ENCODE data around the gene PIMREG.
"Not testable (repeated sequence)": the region's sequence is repeated elsewhere in the genome, so short reads cannot be mapped to it uniquely, and the experiment has no call there.

Gene PIMREG

DNA sequence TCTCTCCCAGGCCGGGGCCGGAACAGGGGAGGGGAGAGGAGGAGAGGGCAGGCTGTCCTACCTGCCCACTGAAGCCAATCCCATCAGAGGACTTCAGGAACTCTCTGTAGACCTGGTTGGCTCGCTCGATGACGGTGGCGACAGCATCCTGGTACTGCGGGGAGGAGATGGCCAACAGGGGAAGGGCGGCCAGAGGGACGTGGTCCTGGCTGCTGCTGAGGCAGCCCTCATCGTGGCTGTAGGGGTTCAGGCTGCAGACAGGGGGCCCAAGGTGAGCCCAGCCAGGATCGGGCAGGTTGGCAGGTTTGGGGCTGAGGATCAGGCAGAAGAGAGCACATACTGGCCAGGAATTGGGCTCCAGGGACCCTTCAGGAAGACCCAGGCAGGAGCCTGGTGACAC lies 34.2 kb downstream of the PIMREG start:
- no peak for DNase-seq (ENCODE audit: low spot score)

DNA sequence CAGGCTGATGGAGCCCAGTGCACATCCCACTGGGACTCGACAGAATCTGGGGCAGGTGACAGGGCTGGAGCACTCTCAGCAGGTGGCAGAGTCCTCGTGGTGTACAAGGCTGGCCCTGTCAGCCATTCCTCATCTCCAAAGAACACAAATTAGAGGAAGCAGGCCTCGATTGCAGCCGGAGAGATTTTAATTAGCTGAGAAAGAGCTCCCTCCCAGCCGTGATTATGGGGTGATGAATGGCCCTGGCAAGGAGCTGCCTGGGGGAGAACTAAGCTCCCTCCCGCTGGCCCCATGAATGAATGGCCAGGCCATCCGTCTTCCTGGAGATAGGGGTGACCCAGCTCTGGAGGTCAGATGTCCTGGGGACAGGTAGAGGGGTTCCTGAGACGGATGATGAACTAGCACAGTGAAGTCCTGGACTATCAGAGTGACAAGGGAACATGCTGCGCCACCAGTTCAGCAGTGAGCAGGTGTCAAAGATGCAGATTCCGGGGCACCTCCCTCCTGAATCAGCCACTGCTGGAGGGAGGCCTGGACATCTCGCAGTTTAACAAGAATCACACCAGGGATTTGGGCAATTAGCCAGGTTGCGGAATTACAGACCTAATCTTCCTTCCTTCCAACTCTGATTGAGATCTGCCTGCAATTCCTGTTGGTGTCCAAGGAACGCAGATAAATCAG lies 35.5 kb downstream of the PIMREG start:
- no peak for DNase-seq (ENCODE audit: low spot score)

DNA sequence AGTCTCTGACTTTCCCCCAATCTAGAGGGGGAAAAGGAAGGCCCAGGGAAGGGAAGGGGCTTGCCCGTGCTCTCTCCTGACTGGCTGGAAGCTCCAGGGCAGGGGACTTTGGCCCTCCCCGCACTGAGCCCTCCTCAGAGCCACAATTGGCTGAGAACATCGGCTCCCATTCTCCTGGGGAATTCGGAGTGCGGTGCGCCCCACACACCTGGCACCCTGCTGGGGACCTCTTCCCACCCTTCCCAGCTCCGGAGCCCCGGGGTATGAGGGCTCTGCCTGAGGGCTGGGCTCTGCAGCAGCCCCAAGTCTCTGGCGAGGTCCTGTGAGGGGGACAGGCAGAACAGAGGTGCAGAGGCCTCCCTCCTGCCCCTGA lies 36.0 kb downstream of the PIMREG start:
- DNase-seq (ENCODE audit: low spot score) = no peak

DNA sequence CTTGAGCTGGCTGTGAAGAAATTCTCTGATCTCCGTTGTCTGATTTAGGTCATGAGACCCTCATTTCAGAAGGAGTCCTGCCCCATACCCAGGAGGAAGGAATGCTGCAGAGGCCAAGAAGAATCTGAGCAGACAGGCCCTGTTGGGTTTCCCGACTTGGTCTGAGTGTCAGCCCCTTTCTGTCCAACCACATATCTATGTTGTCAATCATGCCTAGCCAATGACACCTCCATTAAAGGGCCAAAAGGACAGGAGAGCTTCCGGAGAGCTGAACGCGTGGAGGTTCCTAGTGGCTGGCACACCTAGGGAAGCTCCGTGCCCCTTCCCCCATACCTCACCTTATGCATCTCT lies 37.8 kb downstream of the PIMREG start:
- no peak for DNase-seq (ENCODE audit: low spot score)

DNA sequence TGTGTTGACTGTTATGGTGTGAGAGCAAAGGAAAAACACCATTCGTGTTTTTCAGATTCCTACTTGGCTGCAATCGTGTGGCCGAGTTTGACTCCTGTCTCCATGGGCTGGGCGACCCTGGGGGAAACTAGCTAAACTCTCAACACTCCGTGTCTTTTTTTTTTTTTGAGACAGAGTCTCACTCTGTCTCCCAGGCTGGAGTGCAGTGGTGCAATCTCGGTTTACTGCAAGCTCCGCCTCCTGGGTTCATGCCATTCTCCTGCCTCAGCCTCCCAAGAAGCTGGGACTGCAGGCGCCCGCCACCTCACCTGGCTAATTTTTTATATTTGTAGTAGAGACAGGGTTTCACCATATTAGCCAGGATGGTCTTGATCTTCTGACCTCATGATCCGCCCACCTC lies 38.5 kb downstream of the PIMREG start:
- DNase-seq (ENCODE audit: low spot score) = not testable (repeated sequence)

DNA sequence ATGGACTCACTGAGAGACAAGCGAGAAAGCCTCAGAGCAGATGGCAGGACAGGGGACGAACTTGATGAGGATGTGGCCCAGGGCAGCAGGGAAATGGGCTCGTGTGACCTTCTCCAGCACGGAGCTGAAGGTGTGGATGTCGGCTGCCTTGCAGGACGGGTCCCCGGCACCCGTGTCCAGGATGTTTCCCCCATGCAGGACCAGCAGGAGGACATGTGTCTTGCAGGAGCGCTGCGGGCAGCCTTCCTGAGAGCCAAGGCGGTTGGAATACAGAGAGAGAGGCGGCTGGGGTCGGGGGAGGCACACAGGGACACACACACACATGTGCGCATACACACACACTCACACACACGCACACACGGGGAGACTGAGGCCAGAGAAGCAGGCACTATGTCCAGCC lies 39.3 kb downstream of the PIMREG start:
- no peak for DNase-seq (ENCODE audit: low spot score)

DNA sequence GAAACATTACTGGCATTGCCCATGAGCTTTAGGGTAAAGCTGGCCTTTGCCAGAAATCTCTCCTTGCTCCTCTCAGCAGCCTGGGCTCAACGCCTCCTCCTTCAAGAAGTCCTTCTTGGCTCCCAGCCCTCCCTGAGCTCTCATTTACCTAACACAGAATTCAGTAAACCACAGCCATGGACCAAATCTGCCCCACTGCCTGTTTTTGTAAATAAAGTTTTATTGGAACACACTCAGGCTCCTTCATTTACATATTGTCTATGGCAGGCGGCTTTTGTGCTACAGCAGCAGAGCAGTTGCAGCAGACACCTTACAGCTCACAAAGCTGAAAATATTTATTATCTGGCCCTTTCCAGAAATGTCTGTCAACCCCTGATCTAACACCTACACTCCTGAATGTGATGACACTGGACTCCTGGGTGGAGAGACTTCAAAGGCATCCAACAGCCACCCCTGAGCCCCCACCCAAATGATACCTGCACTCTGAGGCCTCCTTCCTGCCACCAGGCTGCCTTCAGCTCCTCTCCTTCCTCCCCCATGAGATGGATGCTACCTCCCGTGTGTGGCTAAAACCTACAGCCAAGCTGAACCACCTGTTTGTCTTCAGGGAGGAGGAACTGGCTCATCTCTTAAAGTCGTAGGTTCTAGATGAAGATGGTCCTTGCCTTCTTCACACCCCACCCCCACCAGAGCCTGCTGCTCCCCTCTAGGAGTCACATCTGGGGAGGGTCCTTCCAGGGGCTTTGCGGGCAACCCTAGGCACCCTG lies 41.6 kb downstream of the PIMREG start:
- no peak for DNase-seq (ENCODE audit: low spot score)

DNA sequence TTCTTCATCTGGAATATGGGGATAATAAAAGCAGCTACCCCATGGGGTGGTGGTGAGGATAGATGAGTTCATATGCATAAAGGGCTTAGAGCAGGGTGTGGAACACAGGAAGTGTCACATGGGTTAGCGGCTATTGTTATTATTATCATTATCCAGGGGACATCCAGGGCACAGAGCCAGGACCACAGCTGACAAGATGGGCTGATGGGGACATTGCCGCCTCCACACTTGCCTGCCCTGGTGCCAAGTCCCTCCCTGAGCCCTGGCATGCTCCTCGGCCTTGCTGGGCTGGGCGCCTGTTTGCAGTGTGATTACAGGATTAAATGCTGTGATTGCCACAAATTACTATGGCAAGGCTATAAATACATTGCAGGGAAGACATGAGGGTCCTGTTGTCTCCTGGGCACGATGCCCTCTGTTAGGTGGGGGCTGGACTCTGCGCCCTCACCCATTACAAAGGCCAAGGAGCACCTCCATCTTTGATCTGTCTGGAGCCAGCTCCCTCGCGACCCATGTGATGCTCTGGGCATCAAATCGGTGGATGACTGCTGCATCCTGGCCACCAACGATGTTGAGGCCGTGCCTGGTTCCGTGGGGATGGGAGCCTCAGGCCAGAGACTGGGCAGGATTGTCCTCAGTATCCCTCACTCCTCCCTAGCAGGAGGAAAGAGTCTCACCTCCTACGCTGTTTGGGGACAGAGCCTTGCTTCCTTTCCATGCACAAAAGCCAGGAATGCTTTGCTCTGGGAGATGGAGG lies 43.2 kb downstream of the PIMREG start:
- no peak for DNase-seq (ENCODE audit: low spot score)

DNA sequence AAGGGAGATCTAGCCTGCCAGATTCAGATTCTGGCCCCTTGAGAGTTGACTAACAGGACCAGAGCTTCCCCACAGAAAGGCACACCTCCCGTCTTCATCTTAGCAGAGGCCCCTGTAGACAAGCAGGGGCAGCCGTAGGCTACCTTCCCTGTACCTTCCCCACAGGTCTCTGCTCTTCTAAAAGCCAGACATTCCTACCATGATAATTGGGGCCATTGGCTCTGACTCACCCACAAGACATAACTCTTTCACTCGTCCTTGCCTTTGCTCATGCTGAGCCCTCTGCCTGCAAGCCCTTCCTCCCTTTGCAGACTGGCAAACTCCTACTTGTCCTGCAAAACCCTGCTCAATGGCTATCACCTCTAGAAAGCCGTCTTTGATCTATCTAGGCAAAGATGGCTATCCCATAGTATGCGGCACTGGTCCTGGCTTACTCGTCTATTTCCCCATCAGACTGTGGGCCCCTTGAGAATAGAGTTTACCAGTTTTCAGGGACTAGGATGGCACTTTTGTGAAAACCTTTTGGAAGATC lies 43.8 kb downstream of the PIMREG start:
- no peak for DNase-seq (ENCODE audit: low spot score)

DNA sequence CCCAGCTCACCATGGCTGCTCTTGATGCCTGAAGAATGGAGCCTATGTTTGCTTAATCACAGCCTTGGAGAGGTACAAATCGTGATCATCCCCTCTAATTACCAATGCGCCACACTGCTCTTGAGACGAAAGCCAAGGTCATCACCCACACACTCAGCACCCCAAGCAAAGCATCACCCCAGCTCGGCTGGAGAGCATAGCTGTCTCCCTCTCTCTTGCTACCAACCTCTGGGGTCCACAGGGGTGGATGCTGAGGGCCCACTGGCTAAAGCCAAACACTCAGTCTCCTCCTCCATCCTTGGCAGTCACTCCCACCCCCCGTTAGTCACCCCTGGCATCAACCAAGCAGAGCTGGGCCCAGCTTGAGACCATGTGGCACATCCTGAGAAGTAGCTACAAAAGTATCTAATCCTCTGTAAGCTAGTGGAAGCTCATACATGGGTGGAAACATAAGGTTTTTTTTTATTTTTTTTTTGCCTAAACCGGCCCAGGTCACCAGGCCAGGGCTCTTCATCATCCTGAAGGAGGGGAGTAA lies 44.8 kb downstream of the PIMREG start:
- no peak for DNase-seq (ENCODE audit: low spot score)

DNA sequence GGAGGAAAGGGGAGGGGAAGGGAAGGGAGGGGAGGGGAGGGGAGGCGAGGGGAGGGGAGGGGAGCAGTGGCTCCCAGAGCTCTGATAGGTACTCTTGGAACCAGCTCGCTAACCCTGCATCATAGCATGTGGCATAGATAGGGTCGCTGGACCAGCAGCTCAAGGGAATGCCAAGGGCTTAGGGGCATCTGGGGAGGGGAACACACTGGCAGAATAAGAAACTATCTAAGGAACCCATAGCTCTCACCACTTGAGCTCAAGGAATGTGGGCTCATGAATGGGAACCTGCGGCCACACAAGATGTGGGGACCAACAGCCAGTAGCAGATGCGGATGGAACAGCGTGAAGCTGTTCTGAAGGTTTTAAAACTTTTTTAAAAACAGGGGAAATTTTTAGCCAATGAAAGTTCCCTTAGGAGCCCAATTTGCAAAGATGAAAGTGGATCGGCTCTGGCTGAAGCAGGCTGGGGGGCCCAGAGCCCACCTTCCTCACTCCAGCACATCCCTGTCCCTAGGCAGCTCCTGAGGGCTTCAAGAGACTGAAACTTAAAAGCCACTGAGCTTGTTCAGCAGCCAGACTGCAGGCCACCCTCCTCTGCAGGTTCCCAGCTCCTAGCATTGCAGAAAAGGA lies 46.9 kb downstream of the PIMREG start:
- no peak for DNase-seq (ENCODE audit: low spot score)

DNA sequence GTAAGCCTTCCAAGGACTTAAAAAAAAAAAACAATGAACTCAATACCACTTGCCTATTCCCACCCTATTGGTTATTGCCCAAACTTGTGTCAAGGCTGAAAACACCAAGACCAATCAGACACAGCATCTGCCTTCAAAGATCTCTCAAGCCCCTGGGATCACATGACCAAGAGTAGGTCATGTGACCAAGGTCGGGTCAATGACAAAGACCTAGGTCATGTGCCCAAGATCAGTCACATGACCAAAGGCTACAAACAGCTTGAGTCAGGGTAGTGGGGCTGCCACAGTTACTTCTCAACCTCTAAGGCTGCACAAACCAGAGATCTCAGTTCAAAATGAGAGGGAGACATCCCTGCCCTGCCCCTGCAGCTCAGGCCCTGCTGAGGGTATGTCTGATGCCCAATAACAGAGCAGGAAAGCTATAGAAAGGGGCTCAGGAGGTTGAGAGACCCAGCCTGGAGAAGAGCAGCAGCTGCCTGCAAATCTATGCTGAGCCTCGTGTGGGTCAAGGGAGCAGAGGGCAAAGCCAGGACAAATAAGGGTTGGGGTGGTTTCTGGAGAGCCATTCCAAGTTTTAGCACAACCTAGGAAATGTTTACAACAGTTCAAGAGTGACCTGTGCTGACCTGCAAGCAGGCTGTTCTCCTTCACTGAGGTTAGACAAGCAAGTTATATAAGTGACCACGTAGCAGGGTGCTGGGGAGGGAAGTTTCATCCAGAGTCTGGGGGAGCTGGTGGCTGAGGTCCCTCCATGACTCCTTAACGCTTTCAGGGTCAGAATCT lies 48.8 kb downstream of the PIMREG start:
- no peak for DNase-seq (ENCODE audit: low spot score)

DNA sequence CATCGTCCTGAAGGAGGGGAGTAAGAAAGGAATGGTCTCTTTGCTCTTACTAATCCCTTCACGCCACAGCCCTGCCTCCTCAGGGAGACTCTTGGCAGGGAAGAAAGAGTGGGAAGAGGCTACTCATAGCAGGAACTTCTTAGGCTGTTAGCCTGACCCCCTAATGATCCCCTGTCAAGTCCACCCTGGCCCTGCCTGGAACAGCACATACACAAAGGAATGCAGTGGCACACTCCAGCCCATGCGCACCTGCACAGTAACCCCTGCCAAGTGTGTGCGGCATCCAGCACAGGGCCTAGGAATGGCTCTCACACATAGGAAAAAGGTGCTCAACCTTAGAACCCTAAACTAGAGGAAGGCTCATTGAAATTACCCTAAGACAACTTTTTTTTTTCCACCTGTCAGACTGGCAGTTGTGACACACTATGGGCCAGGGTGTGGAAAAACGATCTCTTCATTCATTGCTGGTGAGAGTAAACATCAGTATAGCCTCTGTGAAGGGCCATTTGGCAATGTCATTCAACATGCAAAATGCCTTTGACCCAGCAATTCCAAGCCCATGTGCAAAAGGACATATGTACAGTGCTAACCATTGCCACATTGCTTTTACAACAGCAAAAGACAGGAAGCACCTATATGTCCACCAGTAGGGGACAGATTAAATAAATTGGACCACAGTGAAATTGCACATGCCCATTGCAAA lies 50.1 kb downstream of the PIMREG start:
- DNase-seq (ENCODE audit: low spot score) = no peak

DNA sequence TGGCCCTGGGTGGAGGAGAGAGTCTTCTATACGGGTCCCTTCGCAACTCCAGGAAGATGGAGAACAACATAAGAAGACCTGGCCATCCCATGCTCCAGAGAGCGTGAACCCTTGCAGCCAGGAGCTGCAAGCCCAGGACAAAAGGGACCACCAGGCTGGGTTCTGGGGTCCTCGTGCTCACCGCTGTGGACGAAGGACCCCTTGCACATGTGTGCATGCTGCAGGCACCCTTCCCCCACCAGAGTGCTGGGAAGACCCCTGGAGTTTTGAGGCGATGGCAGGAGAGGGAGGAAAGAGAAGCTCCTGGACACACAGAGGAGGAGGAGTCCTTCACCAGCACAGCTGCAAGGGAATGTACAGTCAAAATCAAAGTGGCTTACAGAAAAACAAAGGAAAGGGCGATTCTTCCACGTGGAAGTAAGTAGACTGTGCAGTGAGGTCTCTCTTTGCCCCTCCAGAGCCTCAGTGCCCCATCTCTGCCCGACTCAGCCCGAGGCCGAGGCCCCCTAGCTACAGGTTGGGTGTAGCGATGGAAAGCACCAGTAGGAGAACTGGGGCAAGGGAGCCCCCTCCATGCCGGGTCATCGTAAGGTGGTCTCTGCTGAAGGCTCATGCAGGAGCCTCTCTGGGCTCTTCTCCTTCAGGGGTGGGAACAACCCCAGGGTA lies 51.3 kb downstream of the PIMREG start:
- no peak for DNase-seq (ENCODE audit: low spot score)

DNA sequence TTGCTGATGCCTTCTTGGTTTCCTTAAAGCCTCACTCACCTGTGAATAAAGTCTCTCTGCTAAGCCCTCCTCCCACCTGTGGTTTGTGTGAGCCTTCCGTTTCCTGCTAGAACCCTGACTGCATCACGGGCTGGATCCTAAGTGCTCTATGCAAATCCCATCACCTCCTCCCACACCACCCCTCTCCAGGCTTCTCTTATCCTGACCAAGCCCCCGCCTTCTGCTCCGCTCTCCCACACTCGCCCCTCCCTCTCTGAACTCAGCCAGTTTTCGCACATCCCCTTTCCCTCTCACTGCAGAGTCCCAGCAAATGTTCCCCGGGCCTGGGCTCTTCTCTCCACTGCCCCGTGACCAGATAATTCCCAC lies 51.8 kb downstream of the PIMREG start:
- DNase-seq (ENCODE audit: low spot score) = no peak

DNA sequence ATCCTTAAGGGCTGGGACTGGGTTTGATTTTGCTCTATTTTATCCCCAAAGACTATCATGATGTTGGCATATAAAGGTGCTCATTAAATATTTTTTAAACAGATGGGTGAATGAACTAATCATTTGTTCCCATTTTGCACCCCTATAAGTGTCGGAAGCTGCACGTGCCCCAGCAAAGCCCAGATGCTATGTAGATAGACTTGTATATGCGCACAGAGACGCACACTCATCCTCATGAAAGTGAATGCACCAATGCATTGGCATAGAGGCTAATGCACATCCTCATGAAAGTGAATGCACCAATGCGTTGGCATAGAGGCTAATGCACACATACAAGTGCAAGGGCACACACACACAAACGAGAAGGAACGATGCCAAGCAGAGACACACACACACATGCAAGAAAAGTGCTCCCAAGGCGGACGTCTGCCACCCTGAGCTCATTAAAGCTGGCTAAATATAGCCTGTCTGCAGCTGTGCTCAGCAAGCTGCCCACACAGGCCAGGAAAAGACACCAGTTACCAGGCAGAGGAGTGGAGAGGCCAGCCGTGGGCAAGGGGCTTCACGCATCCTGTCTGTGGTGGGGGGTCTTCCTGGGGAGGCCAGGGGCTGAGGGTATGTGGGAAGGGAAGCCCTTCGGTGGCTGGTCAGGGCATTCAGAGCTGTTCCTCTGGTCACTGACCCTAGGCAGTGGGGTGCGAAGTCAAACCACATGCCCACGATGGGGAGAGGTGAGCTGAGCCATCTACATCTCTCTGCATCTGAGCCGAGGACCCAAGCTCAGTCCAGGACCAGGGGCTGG lies 52.6 kb downstream of the PIMREG start:
- DNase-seq (ENCODE audit: low spot score) = no peak

DNA sequence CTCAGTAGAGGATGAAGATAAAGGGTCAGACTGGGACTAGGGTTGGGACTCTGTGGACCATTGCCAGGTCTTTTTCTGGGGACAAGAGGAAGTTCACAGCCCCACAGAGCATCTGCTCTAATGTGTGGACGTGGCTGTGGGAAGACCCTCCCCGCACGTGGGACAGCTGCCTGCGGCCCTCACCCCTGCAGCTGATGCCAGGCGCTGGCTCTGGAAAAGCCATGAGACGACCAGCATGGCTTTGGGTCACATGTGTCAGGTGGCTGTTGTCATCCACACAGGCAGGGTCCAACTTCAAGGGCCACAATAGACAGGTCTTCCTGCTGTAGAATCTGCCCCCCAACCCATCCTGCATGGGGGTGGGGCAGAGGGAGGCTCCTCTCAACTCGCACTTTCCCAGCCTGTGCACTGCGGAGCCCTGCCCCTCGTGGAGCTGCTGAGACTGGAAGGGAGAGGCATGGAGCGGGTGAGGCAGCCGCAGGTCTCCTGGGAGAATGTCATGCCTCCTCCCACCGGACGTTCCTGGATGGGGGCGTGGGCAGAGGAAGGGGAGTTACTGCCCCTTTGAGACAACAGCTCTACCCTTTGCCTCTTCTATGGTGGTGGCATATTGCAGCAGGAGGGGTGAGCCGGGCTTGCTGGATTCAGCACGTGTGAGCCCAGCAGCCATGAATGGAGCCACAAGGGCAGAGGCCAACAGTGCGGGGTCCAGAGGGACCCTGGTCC lies 53.4 kb downstream of the PIMREG start:
- no peak for DNase-seq (ENCODE audit: low spot score)

DNA sequence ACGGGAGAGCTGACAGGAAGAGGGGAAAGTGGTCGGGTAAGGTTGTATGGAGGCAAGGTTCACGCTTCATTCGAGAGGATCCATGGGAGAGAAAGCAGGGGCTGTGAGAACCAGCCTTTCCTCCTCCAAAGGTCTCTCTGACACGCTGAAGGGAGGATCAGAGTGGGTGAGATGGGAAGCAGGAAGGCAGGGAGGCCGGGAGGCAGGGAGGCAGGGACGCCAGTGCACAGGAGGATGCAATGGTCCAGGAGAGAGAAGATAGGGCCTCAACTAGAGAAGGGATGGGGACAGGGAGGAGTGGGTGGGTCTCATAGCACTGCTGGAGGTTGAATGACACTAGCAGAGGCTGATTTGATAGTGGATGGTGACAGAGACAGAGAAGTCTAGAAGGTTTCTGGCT lies 54.1 kb downstream of the PIMREG start:
- no peak for DNase-seq (ENCODE audit: low spot score)
